Neuronal stem cell (in vitro differentiated cells): ENCODE data around the gene PLEKHG3.

Source experiments
- DNase-seq: peaks from one replicate; pipeline ENCODE4 v3.0.0-alpha.2; 2013; ENCODE audit warnings: low spot score
- H2AFZ ChIP-seq: one replicate; pipeline ENCODE4 v1.6.1; 2013; ENCODE audit warnings: mild to moderate bottlenecking, low read length, inconsistent platforms
- H2AK5ac ChIP-seq: 2 replicates; pipeline ENCODE4 v1.6.1; 2013; ENCODE audit warnings: low read depth, mild to moderate bottlenecking, inconsistent platforms, low read length, moderate library complexity, mixed read lengths
- H2BK120ac ChIP-seq: 2 replicates; pipeline ENCODE4 v1.6.1; 2013; ENCODE audit warnings: low read depth, mild to moderate bottlenecking, inconsistent platforms, low read length, moderate library complexity, mixed read lengths
- H2BK12ac ChIP-seq: one replicate; pipeline ENCODE4 v1.6.1; 2013; ENCODE audit warnings: low read length, inconsistent platforms
- H2BK15ac ChIP-seq: 2 replicates; pipeline ENCODE4 v1.6.1; 2013; ENCODE audit warnings: mild to moderate bottlenecking, low read length, inconsistent platforms, mixed read lengths
- H2BK5ac ChIP-seq: one replicate; pipeline ENCODE4 v1.6.1; 2013; ENCODE audit warnings: inconsistent platforms, mild to moderate bottlenecking, low read length, moderate library complexity
- H3K14ac ChIP-seq: one replicate; pipeline ENCODE4 v1.6.1; 2013; ENCODE audit warnings: low read length, inconsistent platforms
- H3K18ac ChIP-seq: 2 replicates; pipeline ENCODE4 v1.6.1; 2013; ENCODE audit warnings: low read length, inconsistent platforms
- H3K23ac ChIP-seq: 2 replicates; pipeline ENCODE4 v1.6.1; 2013; ENCODE audit warnings: low read depth, mild to moderate bottlenecking, mixed read lengths, low read length, inconsistent platforms; ENCODE audit not compliant: poor library complexity
- H3K27ac ChIP-seq: replicated peaks from 3 replicates; pipeline ENCODE4 v1.5.1; 2013; ENCODE audit warnings: low read length, inconsistent platforms
- H3K27me3 ChIP-seq, 3 experiments: 2 replicates each; pipeline ENCODE4 v1.6.1; 2013; ENCODE audit warnings: low read length in 3 of 3, mild to moderate bottlenecking in 2 of 3, inconsistent platforms in 1 of 3, low read depth in 1 of 3, mixed read lengths in 1 of 3, moderate library complexity in 1 of 3; ENCODE audit not compliant: control insufficient read depth in 3 of 3, insufficient read depth in 3 of 3
- H3K36me3 ChIP-seq, 2 donors: replicated peaks in 1 of 2; 2 replicates each; pipeline ENCODE4 v1.6.1; 2013; ENCODE audit warnings: low read length in 2 of 2; ENCODE audit not compliant: control insufficient read depth in 2 of 2, insufficient read depth in 2 of 2
- H3K4ac ChIP-seq: 2 replicates; pipeline ENCODE4 v1.6.1; 2013; ENCODE audit warnings: inconsistent platforms, mild to moderate bottlenecking, low read length, moderate library complexity
- H3K4me1 ChIP-seq, 2 donors: 1 replicate in 1 of 2; 2 replicates in 1 of 2; pipeline ENCODE4 v1.6.1; 2013; ENCODE audit warnings: low read length in 2 of 2, low read depth in 1 of 2; ENCODE audit not compliant: control insufficient read depth in 2 of 2, insufficient read depth in 1 of 2
- H3K4me2 ChIP-seq: one replicate; pipeline ENCODE4 v1.6.1; 2013; ENCODE audit warnings: mild to moderate bottlenecking, low read length, inconsistent platforms; ENCODE audit not compliant: insufficient read depth, poor library complexity, severe bottlenecking
- H3K4me3 ChIP-seq, 2 donors: 2 replicates each; pipeline ENCODE4 v1.5.1; 2013; ENCODE audit warnings: low read length in 2 of 2, mild to moderate bottlenecking in 2 of 2, inconsistent platforms in 1 of 2, moderate library complexity in 1 of 2
- H3K79me1 ChIP-seq: one replicate; pipeline ENCODE4 v1.6.1; 2013; ENCODE audit warnings: low read depth, mild to moderate bottlenecking, inconsistent platforms, low read length, moderate library complexity
- H3K9ac ChIP-seq: one replicate; pipeline ENCODE4 v1.6.1; 2013; ENCODE audit warnings: mild to moderate bottlenecking, low read depth, low read length, inconsistent platforms; ENCODE audit not compliant: poor library complexity
- H3K9me3 ChIP-seq, 2 donors: replicated peaks in 1 of 2; 2 replicates each; pipeline versions ENCODE3 to v1.6.1; 2013; ENCODE audit warnings: low read length in 2 of 2, mild to moderate bottlenecking in 2 of 2, inconsistent platforms in 1 of 2, low read depth in 1 of 2, mixed read lengths in 1 of 2, moderate library complexity in 1 of 2; ENCODE audit not compliant: control insufficient read depth in 2 of 2, insufficient read depth in 1 of 2
- H4K8ac ChIP-seq: one replicate; pipeline ENCODE4 v1.6.1; 2013; ENCODE audit warnings: low read depth, mild to moderate bottlenecking, inconsistent platforms, low read length, moderate library complexity
- H4K91ac ChIP-seq: one replicate; pipeline ENCODE4 v1.6.1; 2013; ENCODE audit warnings: low read length, low read depth, mild to moderate bottlenecking, inconsistent platforms; ENCODE audit not compliant: poor library complexity
- WGBS, 2 donors: extraction: QIAGEN DNeasy Blood & Tissue Kit; methylation state at CpG; one replicate each; pipeline ENCODE4 v1.1.7; 2013; ENCODE audit warnings: missing lambda C conversion rate in 2 of 2, mixed read lengths in 1 of 2; ENCODE audit not compliant: insufficient read length in 2 of 2, insufficient replicate concordance in 1 of 2; ENCODE audit errors: extremely low coverage in 2 of 2; 5-methylcytosine and 5-hydroxymethylcytosine counted together

Gene PLEKHG3

DNA sequence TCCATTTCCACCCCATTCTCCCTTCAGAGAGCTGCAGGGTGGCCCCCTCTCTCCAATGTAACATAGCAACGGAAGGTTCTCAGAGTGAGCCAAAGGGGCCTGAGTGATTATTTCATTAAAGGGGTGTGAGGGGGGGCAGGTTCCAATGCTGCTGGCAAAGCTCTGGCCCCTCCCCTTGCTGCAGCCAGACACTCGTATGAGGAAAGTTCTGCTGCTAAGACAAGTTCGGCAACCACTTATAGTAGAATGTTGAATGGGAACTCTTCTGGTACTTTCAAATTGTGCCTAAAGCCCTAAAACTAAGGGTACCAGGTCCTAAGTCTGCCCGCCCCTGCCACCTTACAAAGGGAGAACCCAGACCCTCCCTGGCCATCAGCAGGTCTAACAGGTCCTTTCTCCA, 49.8 kb downstream of the PLEKHG3 start:
- WGBS, 2 donors, result no CpG with 5 or more reads among the region's 4 CpGs
- no peak overlapping the region for H3K9ac ChIP-seq

GRCh38 chr14:64754685-64755084, 50.5 kb downstream of the PLEKHG3 start:
- Histone ChIP-seq H4K91ac (no peak overlapping the region), H2BK5ac (peak overlapping the region; percentile 66), H3K36me3 (peaks cover 0 to 3% of the 10 kb centered on the region in 2 donors), H2BK12ac (peak overlapping the region; percentile 92), H3K79me1 (no peaks in the 10 kb centered on the region), H3K18ac (peak overlapping the region; percentile 78), H2BK120ac (no peak overlapping the region), H3K14ac (no peak overlapping the region), H3K23ac (no peak overlapping the region), H3K4me1 (peaks cover 4% of the 10 kb centered on the region in 2 donors), H3K27me3 (peaks cover 0 to 14% (median 0%) of the 10 kb centered on the region in 3 experiments), H4K8ac (no peak overlapping the region), H3K4me3 (no peak overlapping the region), H3K4ac (no peak overlapping the region), H3K9ac (no peak overlapping the region), H3K9me3 (peaks cover 2 to 9% of the 10 kb centered on the region in 2 donors), H3K27ac (no peak overlapping the region), H2AK5ac (peak overlapping the region; percentile 60), H3K4me2 (no peak overlapping the region), H2AFZ (no peak overlapping the region), H2BK15ac (no peak overlapping the region)
- DNase-seq, result no peak
- WGBS, 2 donors, result no CpG with 5 or more reads among the region's 5 CpGs

More for the DNA sequence above, 49.8 kb downstream of the PLEKHG3 start:
- Histone ChIP-seq H4K91ac (no peak overlapping the region), H3K27ac (no peak overlapping the region), H2BK12ac (no peak overlapping the region), H3K23ac (no peak overlapping the region), H2BK15ac (no peak overlapping the region), H3K18ac (no peak overlapping the region), H3K4me3 (no peak overlapping the region), H3K36me3 (peaks cover 0 to 5% of the 10 kb centered on the region in 2 donors), H3K14ac (no peak overlapping the region), H2AK5ac (no peak overlapping the region), H3K4ac (no peak overlapping the region), H2BK5ac (no peak overlapping the region), H2BK120ac (no peak overlapping the region), H2AFZ (no peak overlapping the region), H3K9me3 (peaks cover 2 to 9% of the 10 kb centered on the region in 2 donors), H3K27me3 (peaks cover 0 to 8% (median 0%) of the 10 kb centered on the region in 3 experiments), H4K8ac (no peak overlapping the region), H3K79me1 (no peaks in the 10 kb centered on the region), H3K4me1 (peaks cover 4% of the 10 kb centered on the region in 2 donors), H3K4me2 (no peak overlapping the region)
- DNase-seq, result no peak

DNA sequence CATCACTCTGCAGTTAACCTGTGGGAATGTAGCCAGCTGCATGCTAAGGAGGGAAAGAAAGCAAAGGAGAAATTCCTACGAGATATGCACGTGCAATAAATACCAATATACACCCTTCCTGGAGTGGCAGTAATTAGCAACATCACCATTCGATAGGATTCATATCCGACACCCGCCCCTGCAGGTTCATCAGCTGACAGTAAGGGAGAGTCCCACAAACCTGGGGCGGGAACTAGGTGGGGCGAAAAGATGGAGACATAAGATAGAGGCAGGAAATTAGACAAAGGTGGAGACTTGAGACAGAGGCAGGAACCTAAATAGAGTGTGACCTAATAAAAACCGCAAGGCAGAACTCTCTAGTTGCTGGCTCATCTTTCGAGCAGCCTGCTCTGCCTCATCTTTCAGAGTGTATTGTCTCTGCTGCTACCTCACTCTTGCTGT, 51.6 kb downstream of the PLEKHG3 start:
- no peak for DNase-seq
- no peak overlapping the region for H3K9ac ChIP-seq
- H3K79me1 ChIP-seq, result no peaks in the 10 kb centered on the region
- peaks cover 4% of the 10 kb centered on the region in 2 donors for H3K4me1 ChIP-seq
- peaks cover 2 to 9% of the 10 kb centered on the region in 2 donors for H3K9me3 ChIP-seq
- no peak overlapping the region for H4K91ac ChIP-seq
- H3K27ac ChIP-seq, result no peak overlapping the region
- no peak overlapping the region for H3K4me3 ChIP-seq
- no peak overlapping the region for H2BK12ac ChIP-seq
- no peak overlapping the region for H3K14ac ChIP-seq
- no peak overlapping the region for H2BK5ac ChIP-seq
- no peak overlapping the region for H2AFZ ChIP-seq
- no peak overlapping the region for H3K23ac ChIP-seq
- no peak overlapping the region for H3K4ac ChIP-seq
- no CpG with 5 or more reads among the region's 9 CpGs for WGBS, 2 donors
- no peak overlapping the region for H3K18ac ChIP-seq
- H4K8ac ChIP-seq, result no peak overlapping the region
- no peak overlapping the region for H2BK15ac ChIP-seq
- H3K36me3 ChIP-seq, result no peaks in the 10 kb centered on the region
- H2AK5ac ChIP-seq, result no peak overlapping the region
- no peak overlapping the region for H3K4me2 ChIP-seq
- H2BK120ac ChIP-seq, result no peak overlapping the region
- peaks cover 0 to 19% (median 0%) of the 10 kb centered on the region in 3 experiments for H3K27me3 ChIP-seq

DNA sequence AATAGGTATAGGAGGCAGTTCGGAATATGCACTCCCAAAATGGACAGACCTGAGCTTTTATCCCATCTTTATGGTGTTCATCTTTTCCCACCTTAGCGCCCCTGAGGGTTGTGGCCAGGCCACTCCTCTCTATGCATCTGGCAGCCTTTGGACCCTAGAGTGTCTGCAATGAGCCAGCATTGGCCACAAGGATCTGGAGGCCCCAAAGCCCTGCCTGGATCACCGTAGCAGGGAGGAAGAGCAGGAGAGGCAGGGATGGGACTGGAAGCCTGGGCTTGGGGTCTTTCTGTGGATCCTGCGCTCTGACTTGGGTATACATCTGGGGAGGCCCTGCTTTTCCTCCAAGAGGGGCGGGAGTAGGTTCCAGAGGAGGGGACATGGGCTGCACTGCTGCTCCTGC, 52.5 kb downstream of the PLEKHG3 start:
- Histone ChIP-seq H2BK5ac (no peak overlapping the region), H2BK120ac (no peak overlapping the region), H3K27ac (no peak overlapping the region), H3K9me3 (peaks cover 2 to 9% of the 10 kb centered on the region in 2 donors), H3K27me3 (peaks cover 0 to 28% (median 0%) of the 10 kb centered on the region in 3 experiments), H3K79me1 (no peaks in the 10 kb centered on the region), H3K4me1 (peaks cover 4% of the 10 kb centered on the region in 2 donors), H2BK12ac (no peak overlapping the region), H4K8ac (no peak overlapping the region), H2AFZ (no peak overlapping the region), H3K36me3 (no peaks in the 10 kb centered on the region), H4K91ac (no peak overlapping the region), H3K4me3 (no peak overlapping the region), H2AK5ac (no peak overlapping the region), H3K9ac (no peak overlapping the region), H3K18ac (no peak overlapping the region), H3K4me2 (no peak overlapping the region), H3K4ac (no peak overlapping the region), H3K14ac (no peak overlapping the region), H2BK15ac (no peak overlapping the region), H3K23ac (no peak overlapping the region)
- no peak for DNase-seq
- no CpG with 5 or more reads among the region's 5 CpGs for WGBS, 2 donors
